Glutamatergic neuron (in vitro differentiated cells): Measurements from ENCODE around the gene CAMK2D. TPM values are rescaled to one million over a fixed set of nuclear protein-coding genes. Genes with fewer than 3 reads are reported as not detected.
"Not testable (repeated sequence)": the region's sequence is repeated elsewhere in the genome, so short reads cannot be mapped to it uniquely, and the experiment has no call there.

ENCODE experiments used
- DNase-seq: peaks from one replicate; pipeline ENCODE4 v3.0.0; 2022
- H3K27ac Mint-ChIP-seq: one replicate; pipeline ENCODE4 v1.8.0; 2020; ENCODE audit warnings: mild to moderate bottlenecking, mixed read lengths, inconsistent platforms; ENCODE audit not compliant: unreplicated experiment
- H3K27me3 Mint-ChIP-seq: one replicate; pipeline ENCODE4 v1.8.0; 2020; ENCODE audit warnings: mild to moderate bottlenecking, moderate library complexity, mixed read lengths, inconsistent platforms; ENCODE audit not compliant: unreplicated experiment
- H3K36me3 Mint-ChIP-seq: one replicate; pipeline ENCODE4 v1.8.0; 2020; ENCODE audit warnings: mild to moderate bottlenecking, mixed read lengths, inconsistent platforms; ENCODE audit not compliant: unreplicated experiment
- H3K4me1 Mint-ChIP-seq: one replicate; pipeline ENCODE4 v1.8.0; 2020; ENCODE audit warnings: mild to moderate bottlenecking, low read depth, mixed read lengths, inconsistent platforms; ENCODE audit not compliant: unreplicated experiment
- H3K4me3 Mint-ChIP-seq: one replicate; pipeline ENCODE4 v1.8.0; 2020; ENCODE audit warnings: mild to moderate bottlenecking, mixed read lengths, inconsistent platforms; ENCODE audit not compliant: unreplicated experiment
- H3K9me3 Mint-ChIP-seq: one replicate; pipeline ENCODE4 v1.8.0; 2020; ENCODE audit warnings: mild to moderate bottlenecking, moderate library complexity, mixed read lengths, inconsistent platforms; ENCODE audit not compliant: unreplicated experiment
- long read RNA-seq: library from polyadenylated mRNA; unstranded; transcript quantifications from one replicate; pipeline ENCODE4 v2.0.0, GENCODE V29; 2020; ENCODE audit not compliant: unreplicated experiment
- total RNA-seq: library from RNA; stranded (reverse); fragmentation: NEBNext Ultra II Directional; extraction: Animal tissue kit (Norgen Biotek cat#: 25700); gene quantifications from one replicate; pipeline ENCODE4 v1.2.1, GENCODE V29; 2021; ENCODE audit not compliant: unreplicated experiment
- TF ChIP-seq, protein P1 (sequence below): fragments of 200-600 bp; sonication (generic); IDR thresholded peaks from one replicate; pipeline ENCODE4 v1.5.0; 2021; ENCODE audit not compliant: partially characterized antibody, unreplicated experiment

CAMK2D gene
- total RNA-seq = 24.8 TPM
- long read RNA-seq, partial matches to known transcripts = 0 of 3 reads
- long read RNA-seq, other reads (novel, unspliced or antisense) = 3 of 3 reads

DNA sequence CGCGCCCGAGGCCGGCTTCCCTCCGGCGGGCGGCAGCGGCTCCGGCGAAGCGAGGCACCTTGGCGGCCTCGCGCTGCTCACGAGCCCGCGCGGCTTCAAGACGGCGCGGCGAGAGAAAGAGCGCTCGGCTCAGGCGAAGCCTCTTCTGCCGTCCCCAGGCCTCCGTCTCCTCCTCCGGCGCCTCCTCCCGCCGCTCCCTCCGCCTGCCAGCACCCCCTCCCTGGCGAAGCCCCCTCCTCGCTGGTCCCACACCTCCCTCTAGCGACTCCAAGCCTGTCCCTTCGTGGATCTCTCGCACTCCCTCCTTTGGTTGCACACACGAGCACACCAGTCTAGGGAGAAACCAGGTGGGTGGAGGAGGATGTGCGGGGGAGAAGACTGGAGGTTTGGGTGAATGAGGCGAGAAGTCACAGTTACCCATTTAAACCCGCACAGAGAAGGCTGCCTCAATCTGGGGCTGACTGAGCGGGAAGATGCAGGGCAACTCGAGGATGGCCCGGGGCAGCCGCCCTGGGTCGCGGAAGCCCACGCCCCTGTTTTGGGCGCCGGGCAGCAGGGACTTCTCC lies at the start of gene CAMK2D:
TSS of gene CAMK2D (minus strand) at position 119 of the 566 bp plus-strand sequence. CDS start 670 bp downstream, outside the sequence.
- TF ChIP-seq, protein P1, sequence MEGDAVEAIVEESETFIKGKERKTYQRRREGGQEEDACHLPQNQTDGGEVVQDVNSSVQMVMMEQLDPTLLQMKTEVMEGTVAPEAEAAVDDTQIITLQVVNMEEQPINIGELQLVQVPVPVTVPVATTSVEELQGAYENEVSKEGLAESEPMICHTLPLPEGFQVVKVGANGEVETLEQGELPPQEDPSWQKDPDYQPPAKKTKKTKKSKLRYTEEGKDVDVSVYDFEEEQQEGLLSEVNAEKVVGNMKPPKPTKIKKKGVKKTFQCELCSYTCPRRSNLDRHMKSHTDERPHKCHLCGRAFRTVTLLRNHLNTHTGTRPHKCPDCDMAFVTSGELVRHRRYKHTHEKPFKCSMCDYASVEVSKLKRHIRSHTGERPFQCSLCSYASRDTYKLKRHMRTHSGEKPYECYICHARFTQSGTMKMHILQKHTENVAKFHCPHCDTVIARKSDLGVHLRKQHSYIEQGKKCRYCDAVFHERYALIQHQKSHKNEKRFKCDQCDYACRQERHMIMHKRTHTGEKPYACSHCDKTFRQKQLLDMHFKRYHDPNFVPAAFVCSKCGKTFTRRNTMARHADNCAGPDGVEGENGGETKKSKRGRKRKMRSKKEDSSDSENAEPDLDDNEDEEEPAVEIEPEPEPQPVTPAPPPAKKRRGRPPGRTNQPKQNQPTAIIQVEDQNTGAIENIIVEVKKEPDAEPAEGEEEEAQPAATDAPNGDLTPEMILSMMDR = peak; percentile 20
- Mint-ChIP-seq H3K36me3 (no peaks in the 10 kb centered on the region), H3K4me1 (peaks cover 7% of the 10 kb centered on the region), H3K27me3 (peaks cover 13% of the 10 kb centered on the region), H3K27ac (peak within 1 kb of the TSS; percentile 96), H3K4me3 (peak within 1 kb of the TSS; percentile 96), H3K9me3 (peaks cover 13% of the 10 kb centered on the region)
- peak; percentile 87 for DNase-seq

DNA sequence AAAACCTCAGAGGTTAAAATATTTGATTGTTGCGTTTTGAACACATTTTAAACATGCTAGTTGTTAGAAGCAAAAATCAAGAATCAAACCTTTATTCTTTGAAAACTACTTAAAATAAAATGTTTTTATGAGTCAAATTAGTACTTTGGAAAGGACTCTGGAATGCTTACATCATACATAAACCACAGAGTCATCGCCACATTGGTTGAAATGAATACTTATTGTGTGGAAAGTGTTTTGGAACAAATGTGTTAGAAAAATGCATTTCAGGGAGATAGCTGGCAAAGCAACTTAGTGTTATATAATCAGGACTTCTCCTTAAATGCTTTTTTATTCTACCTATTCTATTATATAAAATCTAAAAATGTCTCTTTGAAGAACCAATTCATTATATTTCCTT lies 49.4 kb upstream of the CAMK2D start:
- TF ChIP-seq, protein P1 = no peak
- no peak for DNase-seq
- Mint-ChIP-seq H3K27me3 (peaks cover 2% of the 10 kb centered on the region), H3K36me3 (no peaks in the 10 kb centered on the region), H3K9me3 (no peaks in the 10 kb centered on the region), H3K4me3 (no peak overlapping the region), H3K27ac (no peak overlapping the region), H3K4me1 (no peaks in the 10 kb centered on the region)

DNA sequence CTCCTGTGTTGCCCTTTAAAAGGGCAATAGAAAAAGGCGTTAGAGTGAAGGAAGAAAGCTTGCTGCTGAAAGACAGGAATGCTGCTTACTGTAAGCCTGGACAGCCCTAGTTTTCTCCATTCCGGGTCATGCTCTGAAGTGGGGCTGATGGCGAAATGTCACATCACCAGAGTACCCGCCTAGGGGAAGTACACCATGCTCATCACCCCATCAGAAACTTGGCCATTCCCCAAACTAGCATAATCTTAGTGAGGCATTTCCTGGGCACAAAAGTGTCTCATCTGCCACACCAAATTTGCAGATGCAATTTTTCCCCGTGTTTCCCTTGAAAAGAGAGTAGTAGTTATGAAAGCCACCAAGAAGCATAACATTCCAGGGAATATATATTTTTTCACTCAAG lies 47.8 kb upstream of the CAMK2D start:
- DNase-seq = no peak
- TF ChIP-seq, protein P1 = no peak
- Mint-ChIP-seq H3K27ac (no peak overlapping the region), H3K36me3 (no peaks in the 10 kb centered on the region), H3K27me3 (peaks cover 2% of the 10 kb centered on the region), H3K4me3 (no peak overlapping the region), H3K9me3 (no peaks in the 10 kb centered on the region), H3K4me1 (no peaks in the 10 kb centered on the region)

GRCh38 chr4:113806850-113807249 lies 45.3 kb upstream of the CAMK2D start:
- Mint-ChIP-seq H3K27me3 (no peaks in the 10 kb centered on the region), H3K9me3 (no peaks in the 10 kb centered on the region), H3K4me1 (no peaks in the 10 kb centered on the region), H3K27ac (no peak overlapping the region), H3K36me3 (no peaks in the 10 kb centered on the region), H3K4me3 (no peak overlapping the region)
- no peak for DNase-seq
- TF ChIP-seq, protein P1 = no peak

GRCh38 chr4:113801882-113802281 lies 40.3 kb upstream of the CAMK2D start:
- H3K9me3 Mint-ChIP-seq = no peaks in the 10 kb centered on the region
- TF ChIP-seq, protein P1 = no peak
- no peaks in the 10 kb centered on the region for H3K27me3 Mint-ChIP-seq
- H3K27ac Mint-ChIP-seq = no peak overlapping the region
- DNase-seq = no peak
- H3K4me3 Mint-ChIP-seq = no peak overlapping the region
- no peaks in the 10 kb centered on the region for H3K36me3 Mint-ChIP-seq
- no peaks in the 10 kb centered on the region for H3K4me1 Mint-ChIP-seq

DNA sequence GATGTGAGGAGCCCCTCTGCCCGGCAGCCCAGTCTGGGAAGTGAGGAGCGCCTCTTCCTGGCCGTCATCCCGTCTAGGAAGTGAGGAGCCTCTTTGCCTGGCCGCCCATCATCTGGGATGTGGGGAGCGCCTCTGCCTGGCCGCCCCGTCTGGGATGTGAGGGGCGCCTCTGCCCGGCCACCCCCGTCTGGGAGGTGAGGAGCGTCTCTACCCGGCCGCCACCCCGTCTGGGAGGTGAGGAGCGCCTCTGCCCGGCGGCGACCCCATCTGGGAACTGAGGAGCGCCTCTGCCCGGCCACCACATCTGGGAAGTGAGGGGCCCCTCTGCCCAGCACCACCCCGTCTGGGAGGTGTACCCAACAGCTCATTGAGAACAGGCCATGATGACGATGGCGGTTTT lies 34.8 kb upstream of the CAMK2D start:
- H3K36me3 Mint-ChIP-seq, H3K27me3 Mint-ChIP-seq, H3K4me1 Mint-ChIP-seq, H3K9me3 Mint-ChIP-seq, DNase-seq, H3K4me3 Mint-ChIP-seq, H3K27ac Mint-ChIP-seq: not testable (repeated sequence)
